GM19043 (cell line): ENCODE measurements around the gene AUTS2.

Source experiments
- ATAC-seq: cut with Tn5 transposase; IDR thresholded peaks from one replicate; pipeline ENCODE4 v1.9.1; 2021; ENCODE audit warnings: low read depth; ENCODE audit not compliant: unreplicated experiment

Gene AUTS2

GRCh38 chr7:70758646-70759045, 1160.4 kb downstream of the AUTS2 start:
- ATAC-seq: no peak

GRCh38 chr7:70759674-70760073, 1161.4 kb downstream of the AUTS2 start:
- no peak for ATAC-seq

GRCh38 chr7:70761711-70762328, 1163.5 kb downstream of the AUTS2 start:
- ATAC-seq: no peak

- no peak for ATAC-seq
Measured at GRCh38 chr7:70762696-70763095, 1164.4 kb downstream of the AUTS2 start.

- peak; percentile 72 for ATAC-seq
Measured at GRCh38 chr7:70763961-70764691, 1165.9 kb downstream of the AUTS2 start.

- ATAC-seq: no peak
Measured at GRCh38 chr7:70764701-70765208, 1166.5 kb downstream of the AUTS2 start.

- ATAC-seq: no peak
Measured at GRCh38 chr7:70765651-70766050, 1167.4 kb downstream of the AUTS2 start.

GRCh38 chr7:70766109-70766508, 1167.8 kb downstream of the AUTS2 start:
- no peak for ATAC-seq

GRCh38 chr7:70766694-70767093, 1168.4 kb downstream of the AUTS2 start:
- no peak for ATAC-seq

GRCh38 chr7:70770154-70770553, 1171.9 kb downstream of the AUTS2 start:
- ATAC-seq: no peak

GRCh38 chr7:70771451-70771850, 1173.2 kb downstream of the AUTS2 start:
- ATAC-seq: no peak

GRCh38 chr7:70772891-70773290, 1174.6 kb downstream of the AUTS2 start:
- no peak for ATAC-seq

- no peak for ATAC-seq
Measured at GRCh38 chr7:70773406-70773805, 1175.1 kb downstream of the AUTS2 start.

- ATAC-seq: no peak
Measured at GRCh38 chr7:70774950-70775527, 1176.8 kb downstream of the AUTS2 start.

GRCh38 chr7:70775570-70776156, 1177.4 kb downstream of the AUTS2 start:
- no peak for ATAC-seq

- no peak for ATAC-seq
Measured at GRCh38 chr7:70776627-70777101, 1178.4 kb downstream of the AUTS2 start.

- ATAC-seq: no peak
Measured at GRCh38 chr7:70777251-70777650, 1179.0 kb downstream of the AUTS2 start.

GRCh38 chr7:70778585-70778984, 1180.3 kb downstream of the AUTS2 start:
- no peak for ATAC-seq

- no peak for ATAC-seq
Measured at GRCh38 chr7:70779321-70779720, 1181.0 kb downstream of the AUTS2 start.

GRCh38 chr7:70781922-70782311, 1183.6 kb downstream of the AUTS2 start:
- no peak for ATAC-seq

- no peak for ATAC-seq
Measured at GRCh38 chr7:70782796-70783195, 1184.5 kb downstream of the AUTS2 start.
